ENCODE results near the gene MEIOSIN.

- TF ChIP-seq SUZ12 (IDR thresholded peaks at IDR 0.05; ENCODE audit: extremely low read depth, insufficient read depth, insufficient read length) (no peak), YY1 (IDR thresholded peaks at IDR 0.05; ENCODE audit: insufficient read depth, insufficient read length) (no peak), ZNF274 (IDR thresholded peaks at IDR 0.05; ENCODE audit: low read depth, low read length) (no peak)
Measured at GRCh38 chr19:45777395-45777961, 44.2 kb downstream of the MEIOSIN start.
